Endodermal cell (in vitro differentiated cells): ENCODE results near the gene LRFN4. TPM values are rescaled to one million over a fixed set of nuclear protein-coding genes. Genes with fewer than 3 reads are reported as not detected.

Experiments used
- DNase-seq: peaks from one replicate; pipeline ENCODE4 v3.0.0-alpha.2; 2017
- H3K27ac ChIP-seq: 2 replicates; pipeline ENCODE4 v1.5.1; 2013; ENCODE audit warnings: mild to moderate bottlenecking, low read depth, low read length, moderate library complexity
- H3K27me3 ChIP-seq: 2 replicates; pipeline ENCODE4 v1.6.1; 2013; ENCODE audit warnings: mild to moderate bottlenecking, low read length, moderate library complexity; ENCODE audit not compliant: insufficient read depth, control insufficient read depth, poor library complexity, severe bottlenecking
- H3K36me3 ChIP-seq: 2 replicates; pipeline ENCODE4 v1.7.0; 2013; ENCODE audit warnings: mild to moderate bottlenecking, low read length, moderate library complexity; ENCODE audit not compliant: control insufficient read depth, insufficient read depth
- H3K4me1 ChIP-seq: one replicate; pipeline ENCODE4 v1.7.0; 2013; ENCODE audit warnings: low read length; ENCODE audit not compliant: control insufficient read depth, insufficient read depth
- H3K4me3 ChIP-seq: 2 replicates; pipeline ENCODE4 v1.5.1; 2013; ENCODE audit warnings: mild to moderate bottlenecking, low read length, moderate library complexity
- H3K9ac ChIP-seq: 2 replicates; pipeline ENCODE4 v1.6.1; 2013; ENCODE audit warnings: mild to moderate bottlenecking, low read length, moderate library complexity; ENCODE audit not compliant: poor library complexity, severe bottlenecking; ENCODE audit errors: extremely low read depth
- H3K9me3 ChIP-seq: 2 replicates; pipeline ENCODE4 v1.6.1; 2013; ENCODE audit warnings: mild to moderate bottlenecking, low read length, moderate library complexity; ENCODE audit not compliant: control insufficient read depth
- H3K27ac Mint-ChIP-seq: 2 replicates; pipeline ENCODE4 v1.8.0; 2020; ENCODE audit warnings: mixed read lengths
- H3K27me3 Mint-ChIP-seq: 2 replicates; pipeline ENCODE4 v1.8.0; 2021; ENCODE audit warnings: mild to moderate bottlenecking, mixed read lengths; ENCODE audit not compliant: insufficient read depth
- H3K36me3 Mint-ChIP-seq: 2 replicates; pipeline ENCODE4 v1.8.0; 2020; ENCODE audit warnings: low read depth, mixed read lengths
- H3K4me1 Mint-ChIP-seq: 2 replicates; pipeline ENCODE4 v1.8.0; 2020; ENCODE audit warnings: mixed read lengths
- H3K4me3 Mint-ChIP-seq: 2 replicates; pipeline ENCODE4 v1.8.0; 2020; ENCODE audit warnings: mild to moderate bottlenecking, moderate library complexity, mixed read lengths
- H3K9me3 Mint-ChIP-seq: 2 replicates; pipeline ENCODE4 v1.8.0; 2020; ENCODE audit warnings: mild to moderate bottlenecking, mixed read lengths
- WGBS, 2 experiments: methylation state at CpG; one replicate each; pipeline versions ENCODE4 v1.1.5 to v1.1.7; 2013; ENCODE audit warnings: missing lambda C conversion rate in 2 of 2, mixed read lengths in 1 of 2; ENCODE audit not compliant: insufficient coverage in 1 of 2, insufficient read length in 1 of 2; 5-methylcytosine and 5-hydroxymethylcytosine counted together
- total RNA-seq, 2 donors: library from RNA; stranded (reverse); fragmentation: NEBNext Ultra II Directional in 1 of 2; extraction: Animal tissue kit (Norgen Biotek cat#: 25700) in 1 of 2; gene quantifications; 2 replicates in 1 of 2; 3 replicates in 1 of 2; pipeline ENCODE4 v1.2.1, GENCODE V29; 2021
- TF ChIP-seq, protein P1 (sequence below): fragments of 200-600 bp; sonication (generic); conservative IDR thresholded peaks from 2 replicates; pipeline ENCODE4 v1.5.0; 2021; ENCODE audit warnings: antibody characterized with exemption, mild to moderate bottlenecking

LRFN4 gene
- total RNA-seq, 2 donors from 2014 or later, result 23.2 to 26.2 TPM

DNA sequence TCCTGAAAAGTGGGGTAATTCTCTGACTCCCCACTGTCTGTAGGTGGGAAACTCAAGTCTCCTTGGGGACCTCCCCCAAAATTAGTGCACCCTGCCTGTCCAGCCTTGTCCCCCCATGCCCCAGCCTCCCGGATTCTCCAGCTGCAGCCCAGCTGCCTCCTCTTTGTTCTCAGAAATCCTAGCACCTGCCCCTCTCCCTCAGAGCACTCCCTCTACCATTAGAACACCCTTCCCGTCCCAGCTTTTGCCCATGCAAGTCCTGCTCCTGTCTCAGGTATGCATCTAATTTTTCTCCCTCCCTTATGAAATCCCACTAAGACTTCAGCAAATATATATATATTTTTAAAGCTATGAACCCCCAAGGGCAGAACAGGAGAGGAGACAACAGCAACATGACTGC, 37.3 kb downstream of the LRFN4 start:
- Histone ChIP-seq H3K9me3 (no peaks in the 10 kb centered on the region), H3K27me3 (no peaks in the 10 kb centered on the region), H3K9ac (no peak overlapping the region), H3K4me3 (no peak overlapping the region), H3K4me1 (no peaks in the 10 kb centered on the region), H3K36me3 (no peaks in the 10 kb centered on the region), H3K27ac (no peak overlapping the region)
- no peaks in the 10 kb centered on the region for H3K9me3 Mint-ChIP-seq
- WGBS, 2 experiments, result 72% methylated on average over 2 of the region's 2 CpGs; no CpG with 5 or more reads in 1 of the 2 experiments
- no peak for DNase-seq
- H3K4me3 Mint-ChIP-seq, result no peak overlapping the region
- peak overlapping the region; percentile 39 for H3K27ac Mint-ChIP-seq
- H3K36me3 Mint-ChIP-seq, result no peaks in the 10 kb centered on the region
- TF ChIP-seq, protein P1, sequence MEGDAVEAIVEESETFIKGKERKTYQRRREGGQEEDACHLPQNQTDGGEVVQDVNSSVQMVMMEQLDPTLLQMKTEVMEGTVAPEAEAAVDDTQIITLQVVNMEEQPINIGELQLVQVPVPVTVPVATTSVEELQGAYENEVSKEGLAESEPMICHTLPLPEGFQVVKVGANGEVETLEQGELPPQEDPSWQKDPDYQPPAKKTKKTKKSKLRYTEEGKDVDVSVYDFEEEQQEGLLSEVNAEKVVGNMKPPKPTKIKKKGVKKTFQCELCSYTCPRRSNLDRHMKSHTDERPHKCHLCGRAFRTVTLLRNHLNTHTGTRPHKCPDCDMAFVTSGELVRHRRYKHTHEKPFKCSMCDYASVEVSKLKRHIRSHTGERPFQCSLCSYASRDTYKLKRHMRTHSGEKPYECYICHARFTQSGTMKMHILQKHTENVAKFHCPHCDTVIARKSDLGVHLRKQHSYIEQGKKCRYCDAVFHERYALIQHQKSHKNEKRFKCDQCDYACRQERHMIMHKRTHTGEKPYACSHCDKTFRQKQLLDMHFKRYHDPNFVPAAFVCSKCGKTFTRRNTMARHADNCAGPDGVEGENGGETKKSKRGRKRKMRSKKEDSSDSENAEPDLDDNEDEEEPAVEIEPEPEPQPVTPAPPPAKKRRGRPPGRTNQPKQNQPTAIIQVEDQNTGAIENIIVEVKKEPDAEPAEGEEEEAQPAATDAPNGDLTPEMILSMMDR, result no peak
- H3K27me3 Mint-ChIP-seq, result no peaks in the 10 kb centered on the region
- peaks cover 15% of the 10 kb centered on the region for H3K4me1 Mint-ChIP-seq

DNA sequence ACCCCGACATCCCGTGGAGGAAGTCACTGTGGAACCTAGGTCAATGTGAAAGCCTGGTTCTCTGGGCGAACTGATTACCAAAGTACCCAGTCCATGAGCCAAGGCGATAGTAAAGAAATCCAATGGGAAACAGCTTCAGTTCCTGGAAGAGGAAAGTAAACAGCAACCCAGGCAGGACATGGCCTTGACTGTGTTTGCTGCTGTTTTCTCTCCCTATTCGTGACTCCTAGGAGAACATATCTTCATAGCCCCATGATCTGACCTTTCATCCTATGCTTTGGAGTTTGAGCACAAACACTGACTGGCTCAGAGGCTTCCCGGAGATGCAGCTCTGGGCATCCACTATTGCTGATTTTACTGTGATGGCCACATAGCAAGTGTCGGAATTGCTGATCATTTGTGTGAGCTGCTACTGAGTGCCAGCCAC, 45.1 kb downstream of the LRFN4 start:
- H3K36me3 ChIP-seq, result no peaks in the 10 kb centered on the region
- no peak overlapping the region for H3K27ac ChIP-seq
- H3K4me3 ChIP-seq, result no peak overlapping the region
- H3K27me3 ChIP-seq, result no peaks in the 10 kb centered on the region
- DNase-seq, result no peak
- H3K9ac ChIP-seq, result no peak overlapping the region
- no peaks in the 10 kb centered on the region for H3K9me3 Mint-ChIP-seq
- TF ChIP-seq, protein P1, result no peak
- no peaks in the 10 kb centered on the region for H3K27me3 Mint-ChIP-seq
- WGBS, 2 experiments, result 92 to 98% methylated on average over 7 of the region's 7 CpGs
- peaks cover 23% of the 10 kb centered on the region for H3K4me1 Mint-ChIP-seq
- H3K4me3 Mint-ChIP-seq, result no peak overlapping the region
- no peaks in the 10 kb centered on the region for H3K9me3 ChIP-seq
- H3K4me1 ChIP-seq, result peaks cover 9% of the 10 kb centered on the region
- no peaks in the 10 kb centered on the region for H3K36me3 Mint-ChIP-seq
- H3K27ac Mint-ChIP-seq, result no peak overlapping the region

- Mint-ChIP-seq H3K9me3 (no peaks in the 10 kb centered on the region), H3K4me3 (no peak overlapping the region), H3K36me3 (no peaks in the 10 kb centered on the region), H3K4me1 (peaks cover 23% of the 10 kb centered on the region), H3K27me3 (no peaks in the 10 kb centered on the region), H3K27ac (no peak overlapping the region)
- TF ChIP-seq, protein P1, result no peak
- Histone ChIP-seq H3K36me3 (no peaks in the 10 kb centered on the region), H3K4me1 (peaks cover 9% of the 10 kb centered on the region), H3K4me3 (no peak overlapping the region), H3K9me3 (no peaks in the 10 kb centered on the region), H3K27me3 (no peaks in the 10 kb centered on the region), H3K9ac (no peak overlapping the region), H3K27ac (no peak overlapping the region)
- 77 to 80% methylated on average over 9 to 15 of the region's 15 CpGs for WGBS, 2 experiments
- no peak for DNase-seq
Observed at GRCh38 chr11:66902486-66903177, 45.8 kb downstream of the LRFN4 start.
